HG03139 (cell line): ENCODE data around the gene WDR93.

Experiments used
- ATAC-seq: cut with Tn5 transposase; IDR thresholded peaks from one replicate; pipeline ENCODE4 v1.9.1; 2021; ENCODE audit not compliant: unreplicated experiment

Gene WDR93

GRCh38 chr15:89690276-89691218, at the start of gene WDR93, which contains the start of gene PEX11A:
TSS of gene WDR93 (plus strand) at chr15:89690811. CDS start at chr15:89701747, 10,936 bp downstream.
TSS of gene PEX11A (minus strand) at chr15:89690754. CDS start at chr15:89690632, 122 bp downstream.
- peak; percentile 80 for ATAC-seq

- ATAC-seq = no peak
Measured at GRCh38 chr15:89641053-89641452, 49.6 kb upstream of the WDR93 start.

GRCh38 chr15:89642106-89642505, 48.5 kb upstream of the WDR93 start:
- no peak for ATAC-seq

- ATAC-seq = no peak
Measured at GRCh38 chr15:89645680-89646079, 44.9 kb upstream of the WDR93 start.

- ATAC-seq = no peak
Measured at GRCh38 chr15:89646416-89647141, 44.0 kb upstream of the WDR93 start.

- ATAC-seq = no peak
Measured at GRCh38 chr15:89647191-89647851, 43.3 kb upstream of the WDR93 start.

GRCh38 chr15:89648106-89649012, 42.3 kb upstream of the WDR93 start:
- no peak for ATAC-seq

- ATAC-seq = no peak
Measured at GRCh38 chr15:89649013-89649625, 41.5 kb upstream of the WDR93 start.

GRCh38 chr15:89649716-89650115, 40.9 kb upstream of the WDR93 start:
- no peak for ATAC-seq

- no peak for ATAC-seq
Measured at GRCh38 chr15:89652131-89652530, 38.5 kb upstream of the WDR93 start.

GRCh38 chr15:89652666-89653065, 37.9 kb upstream of the WDR93 start:
- ATAC-seq = no peak

- no peak for ATAC-seq
Measured at GRCh38 chr15:89653578-89653977, 37.0 kb upstream of the WDR93 start.

- no peak for ATAC-seq
Measured at GRCh38 chr15:89654301-89654761, 36.3 kb upstream of the WDR93 start.

- no peak for ATAC-seq
Measured at GRCh38 chr15:89654847-89655805, 35.5 kb upstream of the WDR93 start, which contains the start of gene KIF7. TSS of gene KIF7 (minus strand) at chr15:89655467. CDS start at chr15:89652930, 2,537 bp downstream.

GRCh38 chr15:89656116-89656815, 34.3 kb upstream of the WDR93 start:
- ATAC-seq = no peak

GRCh38 chr15:89657686-89658200, 32.9 kb upstream of the WDR93 start:
- no peak for ATAC-seq

- no peak for ATAC-seq
Measured at GRCh38 chr15:89659295-89659694, 31.3 kb upstream of the WDR93 start.

- no peak for ATAC-seq
Measured at GRCh38 chr15:89660556-89660955, 30.1 kb upstream of the WDR93 start.
